Body of pancreas (tissue), 4 donors: ENCODE measurements around the gene SLC26A11.

Experiments used
- POLR2A ChIP-seq, 3 donors: fragments of 450-650 bp; IDR thresholded peaks; one replicate each; pipeline ENCODE4 v1.6.1; 2016; ENCODE audit warnings: antibody characterized with exemption in 3 of 3, mild to moderate bottlenecking in 2 of 3
- TF ChIP-seq, protein P1 (sequence below), 7 experiments: fragments of 450-650 bp in 4 of 7; fragments of 200-600 bp in 3 of 7; sonication (generic) in 3 of 7; IDR thresholded peaks; one replicate each; pipeline ENCODE4 v1.5.1; 2016 to 2019; ENCODE audit warnings: antibody characterized with exemption in 7 of 7

DNA sequence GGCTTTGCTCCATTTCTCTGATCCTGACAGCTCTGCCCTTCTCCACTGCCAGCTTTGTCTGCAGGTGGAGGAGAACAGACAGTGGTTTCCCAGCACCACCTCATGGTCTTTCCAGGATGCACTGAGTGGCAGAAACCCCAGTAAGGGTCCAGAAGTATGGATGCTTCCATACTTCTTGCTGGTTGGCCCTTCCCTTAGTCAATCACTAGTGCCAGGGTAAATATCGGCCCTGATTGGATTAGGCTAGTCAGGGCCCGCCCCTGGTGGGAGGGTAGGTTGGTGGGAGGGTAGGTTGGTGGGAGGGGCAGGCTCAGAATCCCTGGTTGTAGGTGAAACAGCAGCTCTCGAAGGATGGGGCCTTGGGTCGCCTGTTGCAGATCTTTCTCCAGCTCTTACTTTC, 50.6 kb downstream of the SLC26A11 start:
- TF ChIP-seq, protein P1, sequence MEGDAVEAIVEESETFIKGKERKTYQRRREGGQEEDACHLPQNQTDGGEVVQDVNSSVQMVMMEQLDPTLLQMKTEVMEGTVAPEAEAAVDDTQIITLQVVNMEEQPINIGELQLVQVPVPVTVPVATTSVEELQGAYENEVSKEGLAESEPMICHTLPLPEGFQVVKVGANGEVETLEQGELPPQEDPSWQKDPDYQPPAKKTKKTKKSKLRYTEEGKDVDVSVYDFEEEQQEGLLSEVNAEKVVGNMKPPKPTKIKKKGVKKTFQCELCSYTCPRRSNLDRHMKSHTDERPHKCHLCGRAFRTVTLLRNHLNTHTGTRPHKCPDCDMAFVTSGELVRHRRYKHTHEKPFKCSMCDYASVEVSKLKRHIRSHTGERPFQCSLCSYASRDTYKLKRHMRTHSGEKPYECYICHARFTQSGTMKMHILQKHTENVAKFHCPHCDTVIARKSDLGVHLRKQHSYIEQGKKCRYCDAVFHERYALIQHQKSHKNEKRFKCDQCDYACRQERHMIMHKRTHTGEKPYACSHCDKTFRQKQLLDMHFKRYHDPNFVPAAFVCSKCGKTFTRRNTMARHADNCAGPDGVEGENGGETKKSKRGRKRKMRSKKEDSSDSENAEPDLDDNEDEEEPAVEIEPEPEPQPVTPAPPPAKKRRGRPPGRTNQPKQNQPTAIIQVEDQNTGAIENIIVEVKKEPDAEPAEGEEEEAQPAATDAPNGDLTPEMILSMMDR (IDR thresholded peaks at IDR 0.05), result no peak
- no peak for TF ChIP-seq POLR2A (IDR thresholded peaks at IDR 0.05)
